Middle frontal gyrus (tissue), 1 donor: ENCODE data around the gene JMJD1C.

Source experiments
- DNase-seq: peaks from one replicate; pipeline ENCODE4 v3.0.0-alpha.2; 2015; ENCODE audit warnings: low spot score; ENCODE audit errors: extremely low spot score

The JMJD1C gene

GRCh38 chr10:63481815-63482421 is 16.1 kb upstream of the JMJD1C start:
- no peak for DNase-seq

GRCh38 chr10:63480237-63480636 is 14.5 kb upstream of the JMJD1C start:
- DNase-seq, result no peak

DNA sequence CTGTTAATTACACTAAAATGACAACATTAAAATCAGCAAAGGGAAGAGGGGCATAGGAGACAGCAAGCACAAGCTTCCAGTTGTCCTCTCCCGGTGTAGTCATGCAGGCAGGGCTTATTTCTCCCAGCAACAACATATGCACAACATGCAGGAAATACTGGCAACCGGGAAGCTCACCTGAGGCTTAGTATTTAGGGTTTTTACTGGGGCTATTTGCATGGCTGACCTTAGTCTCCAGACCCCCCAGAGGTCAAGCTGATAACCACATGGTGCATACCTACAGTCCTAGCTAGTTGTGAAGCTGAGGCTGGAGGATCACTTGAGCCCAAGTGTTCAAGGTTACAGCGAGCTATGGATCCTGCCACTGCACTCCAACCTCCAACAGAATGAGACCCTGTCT is 12.8 kb upstream of the JMJD1C start:
- no peak for DNase-seq

- DNase-seq, result no peak
Observed at GRCh38 chr10:63477927-63478326, 12.2 kb upstream of the JMJD1C start.

DNA sequence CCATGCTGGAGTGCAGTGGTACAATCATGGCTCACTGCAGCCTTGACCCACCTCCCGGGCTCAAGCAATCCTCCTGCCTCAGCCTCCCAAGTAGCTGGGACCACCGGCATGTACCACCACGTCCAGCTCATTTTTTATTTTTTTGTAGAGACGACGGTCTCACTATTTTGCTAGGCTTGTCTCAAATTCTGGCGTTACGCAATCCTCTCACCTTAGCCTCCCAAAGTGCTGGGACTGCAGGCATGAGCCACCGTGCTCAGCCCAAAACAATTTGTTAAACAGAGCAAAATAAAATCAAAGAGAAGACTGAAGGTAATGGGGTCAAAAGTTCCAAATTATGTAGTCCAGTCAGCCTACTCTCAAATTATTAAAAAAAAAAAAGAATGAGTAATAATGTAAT is 8.7 kb upstream of the JMJD1C start:
- no peak for DNase-seq

GRCh38 chr10:63470928-63471327 is 5.2 kb upstream of the JMJD1C start:
- no peak for DNase-seq

DNA sequence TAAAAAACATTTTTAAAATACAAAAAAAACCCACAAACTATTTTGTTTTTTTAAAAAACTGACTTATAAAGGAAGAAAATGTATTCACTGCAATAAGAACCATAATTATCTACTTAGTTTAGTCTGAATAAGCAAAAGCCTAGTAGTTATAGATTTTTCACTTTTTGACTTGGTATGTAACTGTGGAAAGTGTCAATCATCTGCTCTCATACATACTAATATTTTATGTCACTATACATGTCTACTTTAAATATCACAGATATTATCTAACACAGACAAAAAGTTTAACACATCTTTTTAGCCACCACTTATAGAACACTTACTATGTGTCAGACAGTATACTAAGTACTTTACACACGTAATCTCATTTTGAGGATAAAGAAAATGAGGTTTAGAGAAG is 3.2 kb upstream of the JMJD1C start:
- no peak for DNase-seq

DNA sequence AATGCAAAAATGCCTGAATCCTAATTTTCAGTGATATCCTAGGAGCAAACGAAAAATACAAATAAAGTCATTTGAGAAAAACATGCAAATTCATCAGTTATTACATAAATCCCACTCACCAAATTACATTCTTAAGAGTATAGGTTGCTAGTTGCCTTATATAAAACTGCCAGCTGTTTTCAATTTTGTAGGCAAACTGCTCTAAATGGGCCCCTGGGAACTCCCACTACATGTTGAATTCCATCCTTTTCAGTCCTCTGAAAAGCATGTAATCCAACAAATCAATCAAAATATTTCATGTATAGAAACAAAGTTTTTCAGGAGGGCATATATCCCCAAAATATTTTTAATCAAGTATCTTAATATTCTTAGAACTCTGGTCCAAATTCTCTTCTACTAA is 2.1 kb upstream of the JMJD1C start:
- no peak for DNase-seq

- DNase-seq, result no peak
Observed at GRCh38 chr10:63466144-63466935, 563 bp upstream of the JMJD1C start.

GRCh38 chr10:63464402-63465292 is 1.1 kb downstream of the JMJD1C start:
- no peak for DNase-seq

- DNase-seq, result no peak
Observed at GRCh38 chr10:63462442-63462841, 3.3 kb downstream of the JMJD1C start.

GRCh38 chr10:63458177-63458576 is 7.6 kb downstream of the JMJD1C start:
- DNase-seq, result no peak

- no peak for DNase-seq
Observed at GRCh38 chr10:63457594-63457993, 8.2 kb downstream of the JMJD1C start.

GRCh38 chr10:63456437-63457210 is 9.2 kb downstream of the JMJD1C start:
- no peak for DNase-seq

- DNase-seq, result no peak
Observed at GRCh38 chr10:63455507-63455906, 10.3 kb downstream of the JMJD1C start.

GRCh38 chr10:63454631-63455030 is 11.1 kb downstream of the JMJD1C start:
- DNase-seq, result no peak

- DNase-seq, result no peak
Observed at GRCh38 chr10:63452524-63452923, 13.3 kb downstream of the JMJD1C start.

- DNase-seq, result no peak
Observed at GRCh38 chr10:63446716-63447440, 18.9 kb downstream of the JMJD1C start.

DNA sequence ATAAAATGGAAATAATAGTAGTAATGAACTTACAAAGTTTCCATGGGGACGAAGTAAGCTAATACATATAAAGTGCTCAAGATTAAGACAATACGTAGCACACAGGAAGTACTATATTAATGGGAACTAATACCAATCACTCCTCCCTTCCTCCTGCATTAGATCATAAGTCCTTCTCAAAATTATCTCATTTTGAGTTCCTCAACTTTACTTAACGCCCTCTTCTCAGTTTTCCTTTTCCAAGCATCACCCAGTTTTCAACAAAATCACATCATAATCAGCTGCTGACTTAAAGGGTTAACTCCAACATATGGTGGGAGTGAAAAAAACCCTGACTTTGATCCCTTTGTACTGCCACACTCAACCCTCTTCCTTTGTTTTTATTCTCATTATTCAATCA is 24.4 kb downstream of the JMJD1C start:
- DNase-seq, result no peak

DNA sequence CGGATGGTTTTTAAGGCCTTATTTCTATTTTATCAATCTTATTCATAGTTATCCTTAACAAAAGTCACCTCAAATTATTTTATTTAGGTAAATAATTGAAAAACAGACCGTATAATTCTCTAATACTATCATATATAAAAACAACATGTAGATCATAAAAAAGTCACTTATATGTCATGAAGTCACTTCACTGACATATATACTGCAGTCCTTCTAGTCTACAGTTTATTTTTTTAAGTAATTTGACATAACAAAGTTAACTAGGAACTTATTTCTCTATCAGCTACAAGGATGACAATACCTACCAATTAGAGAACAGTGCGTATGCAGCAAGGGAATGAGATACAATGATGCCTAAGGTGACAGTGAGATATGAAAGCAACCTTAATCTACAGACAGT is 26.2 kb downstream of the JMJD1C start:
- DNase-seq, result no peak
